HG03432 (cell line): ENCODE data around the gene HAAO.
"Not testable (repeated sequence)": the region's sequence is repeated elsewhere in the genome, so short reads cannot be mapped to it uniquely, and the experiment has no call there.

ENCODE experiments used
- ATAC-seq: cut with Tn5 transposase; IDR thresholded peaks from one replicate; pipeline ENCODE4 v1.9.1; 2021; ENCODE audit warnings: mild to moderate bottlenecking, moderate library complexity; ENCODE audit not compliant: unreplicated experiment

The HAAO gene

GRCh38 chr2:42792583-42793333 is at the start of gene HAAO:
Gene HAAO (minus strand): TSS chr2:42792583. CDS start chr2:42792536, 47 bp downstream.
- ATAC-seq, result peak; percentile 38

- ATAC-seq, result no peak
Measured at GRCh38 chr2:42841344-42841743, 49.0 kb upstream of the HAAO start.

- no peak for ATAC-seq
Measured at GRCh38 chr2:42840760-42841159, 48.4 kb upstream of the HAAO start.

GRCh38 chr2:42839809-42840501 is 47.6 kb upstream of the HAAO start:
- ATAC-seq, result no peak

- no peak for ATAC-seq
Measured at GRCh38 chr2:42838133-42838532, 45.8 kb upstream of the HAAO start.

- no peak for ATAC-seq
Measured at GRCh38 chr2:42835577-42836371, 43.4 kb upstream of the HAAO start.

GRCh38 chr2:42834161-42834560 is 41.8 kb upstream of the HAAO start:
- ATAC-seq, result no peak

GRCh38 chr2:42832289-42832634 is 39.9 kb upstream of the HAAO start:
- no peak for ATAC-seq

GRCh38 chr2:42831575-42832288 is 39.3 kb upstream of the HAAO start:
- not testable (repeated sequence) for ATAC-seq

- no peak for ATAC-seq
Measured at GRCh38 chr2:42830922-42831574, 38.7 kb upstream of the HAAO start.

- no peak for ATAC-seq
Measured at GRCh38 chr2:42829671-42830440, 37.5 kb upstream of the HAAO start.

- ATAC-seq, result peak; percentile 87
Measured at GRCh38 chr2:42828487-42829425, 36.4 kb upstream of the HAAO start.

- ATAC-seq, result peak; percentile 85
Measured at GRCh38 chr2:42827647-42828486, 35.5 kb upstream of the HAAO start.

- no peak for ATAC-seq
Measured at GRCh38 chr2:42826231-42826630, 33.8 kb upstream of the HAAO start.

GRCh38 chr2:42824454-42824807 is 32.0 kb upstream of the HAAO start:
- no peak for ATAC-seq

GRCh38 chr2:42823744-42824453 is 31.5 kb upstream of the HAAO start:
- no peak for ATAC-seq

- ATAC-seq, result no peak
Measured at GRCh38 chr2:42819160-42819559, 26.8 kb upstream of the HAAO start.
